Adrenal gland (tissue), 12 donors: ENCODE data around the gene DHRS3. TPM values are rescaled to one million over a fixed set of nuclear protein-coding genes. Genes with fewer than 3 reads are reported as not detected.
"Not testable (repeated sequence)": the region's sequence is repeated elsewhere in the genome, so short reads cannot be mapped to it uniquely, and the experiment has no call there.

Source experiments
- DNase-seq, 7 donors: peaks; one replicate each; pipeline ENCODE4 v3.0.0-alpha.2; 2019 to 2020
- H3K27ac ChIP-seq, 5 donors: fragments of 200-600 bp; sonication (generic) in 4 of 5; 1 replicate in 3 of 5; 2 replicates in 2 of 5; pipeline versions ENCODE4 v1.5.1 to v1.8.0; 2016 to 2020; ENCODE audit warnings: mild to moderate bottlenecking in 1 of 5
- H3K27me3 ChIP-seq: fragments of 200-600 bp; 2 replicates; pipeline ENCODE4 v1.8.0; 2021
- H3K36me3 ChIP-seq, 2 donors: fragments of 200-600 bp; replicated peaks in 1 of 2; 1 replicate in 1 of 2; 2 replicates in 1 of 2; pipeline versions ENCODE4 v1.5.1 to v1.8.0; 2018 to 2022
- H3K4me1 ChIP-seq, 2 donors: fragments of 200-600 bp; replicated peaks in 1 of 2; 1 replicate in 1 of 2; 2 replicates in 1 of 2; pipeline versions ENCODE4 v1.5.1 to v1.8.0; 2018 to 2021
- H3K4me3 ChIP-seq, 4 donors: fragments of 200-600 bp; sonication (generic) in 3 of 4; one replicate each; pipeline ENCODE4 v1.5.1; 2016 to 2018
- H3K9me3 ChIP-seq, 3 donors: fragments of 200-600 bp; sonication (generic) in 1 of 3; replicated peaks in 1 of 3; 1 replicate in 2 of 3; 2 replicates in 1 of 3; pipeline versions ENCODE4 v1.5.1 to v1.8.0; 2016 to 2021
- CTCF ChIP-seq, 6 experiments: fragments of 450-650 bp in 4 of 6; fragments of 200-600 bp in 2 of 6; sonication (generic) in 1 of 6; IDR thresholded peaks; 1 replicate in 5 of 6; 2 replicates in 1 of 6; pipeline versions ENCODE4 v1.5.1 to v1.8.0; 2016 to 2021; ENCODE audit warnings: antibody characterized with exemption in 6 of 6, mild to moderate bottlenecking in 2 of 6, moderate library complexity in 1 of 6
- POLR2A ChIP-seq, 2 donors: fragments of 450-650 bp; IDR thresholded peaks; one replicate each; pipeline ENCODE4 v1.6.1; 2017; ENCODE audit warnings: antibody characterized with exemption in 2 of 2, mild to moderate bottlenecking in 2 of 2, moderate library complexity in 1 of 2
- WGBS, 4 donors: extraction: QIAGEN DNeasy Blood & Tissue Kit in 2 of 4; methylation state at CpG; one replicate each; pipeline versions ENCODE4 v1.1.5 to v1.1.7; 2013 to 2017; 5-methylcytosine and 5-hydroxymethylcytosine counted together
- intact Hi-C, 2 donors: fragments of 100-400 bp; cut with DNase I; formaldehyde crosslinking; loops; one replicate each; pipeline versions ENCODE4 v1.14.1 to v1.15.0; 2022 to 2023
- polyA plus RNA-seq, 3 donors: library from polyadenylated mRNA; stranded (reverse); fragments of 200-250 nt in 2 of 3; fragments of 350-450 nt in 1 of 3; fragmentation: Illumina TruSeq in 1 of 3; extraction: RNeasy Lipid Tissue Mini Kit (QIAGEN cat#74804) in 1 of 3; gene quantifications; one replicate each; pipeline ENCODE4 v1.2.3, GENCODE V29; 2013 to 2014
- total RNA-seq, 9 donors: library from RNA; depleted of rRNA in 4 of 9; stranded (reverse); fragments of >200 nt in 4 of 9; fragments of 120-200 nt in 1 of 9; fragmentation: NEBNext Ultra II Directional in 1 of 9; extraction: Animal tissue kit (Norgen Biotek cat#: 25700) in 1 of 9; gene quantifications; one replicate each; pipeline versions ENCODE4 v1.1.0 to v1.2.4, GENCODE V29; 2013 to 2023
- donor health status: healthy with polysubstance abuse.
- donor health status: Bipolar disorder and iron deficiency.
- donor health status: DM: yes; HTN: yes; CAD: no.
- donor health status: DM: no; HTN: no; CAD: no.
- donor health status: DM: no; HTN: no; CAD: no.
- donor health status: DM: yes; HTN: yes; CAD: no.

The DHRS3 gene
- total and polyA plus RNA-seq, 12 donors = 7.7 to 72.4 (median 41.3) TPM

- Histone ChIP-seq H3K27me3 (no peaks in the 10 kb centered on the region), H3K36me3 (peaks cover 0 to 45% of the 10 kb centered on the region in 2 donors), H3K4me1 (peaks cover 0 to 6% of the 10 kb centered on the region in 2 donors), H3K4me3 (no peak overlapping the region), H3K27ac (no peak overlapping the region), H3K9me3 (peaks cover 0 to 8% (median 0%) of the 10 kb centered on the region in 3 donors)
- no peak for TF ChIP-seq POLR2A (IDR thresholded peaks at IDR 0.05)
- no peak for TF ChIP-seq CTCF (IDR thresholded peaks at IDR 0.05)
- WGBS, 4 donors = 88 to 94% (median 91%) methylated on average over 7 to 9 of the region's 9 CpGs
- intact Hi-C loops = no loop called here
- no peak for DNase-seq
Measured at GRCh38 chr1:12567288-12567819, 50.7 kb downstream of the DHRS3 start.

- Histone ChIP-seq H3K4me3 (no peak overlapping the region), H3K27ac (no peak overlapping the region), H3K9me3 (peaks cover 0 to 8% (median 0%) of the 10 kb centered on the region in 3 donors), H3K36me3 (peaks cover 0 to 38% of the 10 kb centered on the region in 2 donors), H3K27me3 (no peaks in the 10 kb centered on the region), H3K4me1 (peaks cover 0 to 6% of the 10 kb centered on the region in 2 donors)
- TF ChIP-seq POLR2A (IDR thresholded peaks at IDR 0.05) = no peak
- TF ChIP-seq CTCF (IDR thresholded peaks at IDR 0.05) = no peak
- 83 to 87% (median 86%) methylated on average over 9 of the region's 9 CpGs for WGBS, 4 donors
- intact Hi-C loops = no loop called here
- no peak for DNase-seq
Measured at GRCh38 chr1:12566484-12567287, 51.3 kb downstream of the DHRS3 start.

- TF ChIP-seq CTCF (IDR thresholded peaks at IDR 0.05) (no peak), POLR2A (IDR thresholded peaks at IDR 0.05) (no peak)
- H3K9me3 ChIP-seq = peaks cover 0 to 8% (median 0%) of the 10 kb centered on the region in 3 donors
- H3K4me3 ChIP-seq = no peak overlapping the region
- peaks cover 0 to 6% of the 10 kb centered on the region in 2 donors for H3K4me1 ChIP-seq
- intact Hi-C loops = no loop called here
- 77 to 87% (median 82%) methylated on average over 7 of the region's 7 CpGs for WGBS, 4 donors
- H3K27ac ChIP-seq = no peak overlapping the region
- no peaks in the 10 kb centered on the region for H3K27me3 ChIP-seq
- DNase-seq = no peak
- H3K36me3 ChIP-seq = peaks cover 0 to 31% of the 10 kb centered on the region in 2 donors
Measured at GRCh38 chr1:12565966-12566352, 52.1 kb downstream of the DHRS3 start.

- Histone ChIP-seq H3K27me3 (no peaks in the 10 kb centered on the region), H3K4me3 (no peak overlapping the region), H3K9me3 (peaks cover 0 to 8% (median 0%) of the 10 kb centered on the region in 3 donors), H3K36me3 (peaks cover 0 to 25% of the 10 kb centered on the region in 2 donors), H3K27ac (no peak overlapping the region), H3K4me1 (peaks cover 0 to 6% of the 10 kb centered on the region in 2 donors)
- intact Hi-C loops = no loop called here
- TF ChIP-seq CTCF (IDR thresholded peaks at IDR 0.05) (no peak), POLR2A (IDR thresholded peaks at IDR 0.05) (no peak)
- WGBS, 4 donors = 62 to 90% (median 80%) methylated on average over 5 to 10 of the region's 10 CpGs
- no peak for DNase-seq
Measured at GRCh38 chr1:12565094-12565965, 52.7 kb downstream of the DHRS3 start.

- intact Hi-C loops, H3K27me3 ChIP-seq, H3K27ac ChIP-seq, H3K4me3 ChIP-seq, H3K9me3 ChIP-seq, DNase-seq, H3K4me1 ChIP-seq: not testable (repeated sequence)
- peaks cover 0 to 14% of the 10 kb centered on the region in 2 donors for H3K36me3 ChIP-seq
- WGBS, 4 donors = 80 to 93% (median 89%) methylated on average over 3 of the region's 3 CpGs
Measured at GRCh38 chr1:12564251-12564650, 53.8 kb downstream of the DHRS3 start.
